Measurements from ENCODE around the gene MYCL.
A peak's percentile ranks its signal among the peaks of the same experiment; 100 is the strongest.

The MYCL gene

GRCh38 chr1:39852876-39853275, 48.8 kb downstream of the MYCL start:
- no peak for DNase-seq (ENCODE audit: low read depth in 2 of 2)

DNA sequence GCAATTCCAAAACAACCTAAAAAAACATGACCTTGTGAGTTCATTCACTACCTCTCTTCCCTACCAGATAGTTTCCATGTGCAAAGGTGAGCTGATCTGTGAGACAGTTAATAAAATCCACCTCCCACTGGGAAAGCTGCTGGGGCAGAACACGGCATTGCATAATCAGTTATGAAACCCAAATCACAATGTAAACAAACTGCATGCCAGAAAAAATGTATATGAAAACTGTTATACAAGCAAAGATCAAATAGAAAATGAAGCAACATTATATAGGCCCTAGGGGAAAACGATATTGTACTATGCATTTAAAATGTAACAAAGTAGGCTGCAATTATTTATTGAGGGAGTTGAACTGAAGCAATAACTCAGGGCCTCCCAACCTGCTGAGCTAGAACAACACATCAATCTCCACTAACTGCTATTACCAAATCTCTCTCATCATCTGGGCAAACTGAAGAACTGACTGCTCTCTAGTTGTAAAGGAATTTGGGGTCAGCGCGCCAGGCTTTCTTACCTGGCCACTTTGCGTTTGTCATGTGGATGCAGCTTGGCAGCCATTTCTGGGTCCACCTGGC, 49.4 kb downstream of the MYCL start:
- no peak for DNase-seq (ENCODE audit: low read depth in 2 of 2)

DNA sequence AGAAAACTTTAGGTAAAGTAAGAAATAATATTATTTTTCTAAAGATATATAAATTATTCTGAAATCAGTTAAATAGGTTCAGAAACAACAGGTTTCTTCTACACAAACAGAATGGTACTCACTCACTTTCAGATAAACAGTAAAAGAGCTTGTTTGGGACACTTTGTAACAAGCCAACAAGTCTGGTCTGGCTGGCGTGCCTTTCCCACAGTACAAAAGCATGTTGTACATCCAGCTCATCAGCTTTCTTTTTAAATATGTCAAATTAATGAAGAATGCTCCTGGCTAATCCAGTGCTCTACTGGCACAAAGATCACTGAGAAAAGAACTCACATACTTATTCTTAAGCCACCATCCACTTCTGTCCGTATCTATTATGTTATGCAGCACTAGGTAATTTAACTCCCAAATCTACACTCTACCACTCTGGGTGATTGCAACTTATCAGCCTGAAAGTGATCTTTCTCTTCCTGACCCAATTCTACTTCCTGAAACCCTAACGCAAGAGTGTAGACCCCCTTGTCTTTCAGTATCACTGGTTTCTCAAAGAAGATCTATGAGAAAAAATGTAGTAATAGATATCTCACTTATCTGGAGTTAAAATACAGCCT, 51.0 kb downstream of the MYCL start:
- DNase-seq (ENCODE audit: low read depth in 2 of 2): no peak

GRCh38 chr1:39849203-39849602, 52.5 kb downstream of the MYCL start:
- DNase-seq (ENCODE audit: low read depth in 2 of 2): no peak

GRCh38 chr1:39847940-39848339, 53.8 kb downstream of the MYCL start:
- DNase-seq (ENCODE audit: low read depth in 2 of 2): no peak

- DNase-seq (ENCODE audit: low read depth in 2 of 2): no peak
These were observed 54.9 kb downstream of the MYCL start for GRCh38 chr1:39846796-39847195.

- DNase-seq (ENCODE audit: low read depth in 2 of 2): peak; percentile 47 to 57
These were observed 55.8 kb downstream of the MYCL start for GRCh38 chr1:39845569-39846566.
